Stimulated activated CD8-positive, alpha-beta memory T cell treated with anti-CD3 and anti-CD28 coated beads, Interleukin-12 subunit alpha, Interleukin-12 subunit beta, amount 100 ng/mL, for 1 hour (primary cell): ENCODE data around the gene MYT1.

Experiments
- DNase-seq: peaks from one replicate; pipeline ENCODE4 v3.0.0-alpha.2; 2020; ENCODE audit warnings: low read depth

MYT1 gene

GRCh38 chr20:64140061-64140931, 24.0 kb upstream of the MYT1 start:
- no peak for DNase-seq

GRCh38 chr20:64140956-64141355, 23.3 kb upstream of the MYT1 start:
- no peak for DNase-seq

GRCh38 chr20:64142590-64142989, 21.7 kb upstream of the MYT1 start:
- no peak for DNase-seq

GRCh38 chr20:64143018-64143801, 21.0 kb upstream of the MYT1 start:
- DNase-seq, result no peak

- no peak for DNase-seq
Observed at GRCh38 chr20:64144144-64144912, 19.9 kb upstream of the MYT1 start.

- no peak for DNase-seq
Observed at GRCh38 chr20:64145458-64146300, 18.6 kb upstream of the MYT1 start.

- DNase-seq, result no peak
Observed at GRCh38 chr20:64146301-64146935, 17.8 kb upstream of the MYT1 start.

DNA sequence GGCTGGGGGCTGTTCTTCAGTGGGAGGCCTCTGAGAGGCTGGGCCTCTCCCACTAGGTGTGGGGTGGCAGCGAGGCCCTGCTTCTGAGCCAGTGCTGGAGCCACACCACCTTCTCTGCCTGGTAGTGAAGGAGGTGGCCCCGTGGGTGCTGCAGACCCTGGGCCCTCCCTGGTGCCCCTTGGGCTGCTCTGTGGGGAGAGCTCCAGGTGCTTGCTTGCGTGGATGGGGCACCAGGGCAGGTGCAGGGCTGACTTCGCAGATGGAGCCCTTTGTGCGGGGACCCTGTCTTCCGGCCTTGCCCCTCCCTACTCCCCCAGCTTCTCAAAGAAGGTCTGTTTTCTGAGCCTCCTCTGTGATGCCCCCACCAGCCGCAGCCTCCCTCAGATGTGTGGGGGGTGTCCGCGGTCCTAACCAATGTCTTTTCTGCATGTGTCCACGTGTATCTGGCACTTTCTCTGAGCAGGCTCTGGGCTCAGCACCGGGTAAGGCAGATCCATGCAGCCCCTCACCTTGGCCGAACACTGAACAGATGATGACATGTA, 17.2 kb upstream of the MYT1 start:
- DNase-seq, result no peak

- DNase-seq, result no peak
Observed at GRCh38 chr20:64148581-64148980, 15.7 kb upstream of the MYT1 start.

DNA sequence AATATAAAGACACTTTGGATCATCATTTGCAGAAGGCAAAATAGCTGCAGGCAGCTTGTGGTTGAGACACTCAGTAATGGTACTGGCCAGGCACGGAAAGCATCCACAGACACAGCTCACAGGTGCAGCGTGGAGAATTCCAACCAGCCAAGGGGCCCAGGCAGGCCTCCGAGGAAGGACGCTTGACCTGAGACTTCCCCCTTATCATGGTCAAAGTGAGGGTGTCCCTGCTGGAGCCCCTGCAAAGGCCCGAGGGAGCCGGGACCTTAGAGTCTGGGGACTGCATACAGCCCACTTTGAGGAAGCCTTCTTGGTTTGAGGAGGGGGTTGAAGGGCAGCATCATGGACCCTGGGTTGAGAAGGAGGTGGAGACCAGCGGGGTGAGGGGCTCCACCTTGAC, 15.1 kb upstream of the MYT1 start:
- no peak for DNase-seq

DNA sequence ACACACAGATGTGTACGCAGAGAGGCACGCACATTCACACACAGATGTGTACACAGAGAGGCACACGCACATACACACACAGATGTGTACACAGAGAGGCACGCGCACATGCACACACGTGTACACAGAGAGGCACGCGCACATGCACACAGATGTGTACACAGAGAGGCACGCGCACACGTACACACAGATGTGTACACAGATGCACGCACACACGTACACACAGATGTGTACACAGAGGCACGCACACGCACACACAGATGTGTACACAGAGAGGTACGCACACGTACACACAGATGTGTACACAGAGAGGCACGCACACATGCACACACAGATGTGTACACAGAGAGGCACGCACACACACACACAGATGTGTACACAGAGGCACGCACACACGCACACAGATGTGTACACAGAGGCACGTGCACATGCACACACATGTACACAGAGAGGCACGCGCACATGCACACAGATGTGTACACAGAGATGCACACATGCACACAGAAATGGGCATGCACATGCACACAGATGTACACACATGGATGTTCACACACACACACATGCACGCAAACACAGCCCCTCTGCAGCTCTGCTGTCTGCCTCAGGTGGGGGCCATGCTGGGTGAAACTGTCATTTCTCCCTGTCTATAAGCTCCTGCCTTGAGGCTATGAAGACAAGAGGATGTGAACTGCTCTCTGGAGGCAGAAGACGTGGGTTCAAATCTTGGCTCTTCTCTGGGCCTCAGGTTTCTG, 14.3 kb upstream of the MYT1 start:
- DNase-seq, result no peak

DNA sequence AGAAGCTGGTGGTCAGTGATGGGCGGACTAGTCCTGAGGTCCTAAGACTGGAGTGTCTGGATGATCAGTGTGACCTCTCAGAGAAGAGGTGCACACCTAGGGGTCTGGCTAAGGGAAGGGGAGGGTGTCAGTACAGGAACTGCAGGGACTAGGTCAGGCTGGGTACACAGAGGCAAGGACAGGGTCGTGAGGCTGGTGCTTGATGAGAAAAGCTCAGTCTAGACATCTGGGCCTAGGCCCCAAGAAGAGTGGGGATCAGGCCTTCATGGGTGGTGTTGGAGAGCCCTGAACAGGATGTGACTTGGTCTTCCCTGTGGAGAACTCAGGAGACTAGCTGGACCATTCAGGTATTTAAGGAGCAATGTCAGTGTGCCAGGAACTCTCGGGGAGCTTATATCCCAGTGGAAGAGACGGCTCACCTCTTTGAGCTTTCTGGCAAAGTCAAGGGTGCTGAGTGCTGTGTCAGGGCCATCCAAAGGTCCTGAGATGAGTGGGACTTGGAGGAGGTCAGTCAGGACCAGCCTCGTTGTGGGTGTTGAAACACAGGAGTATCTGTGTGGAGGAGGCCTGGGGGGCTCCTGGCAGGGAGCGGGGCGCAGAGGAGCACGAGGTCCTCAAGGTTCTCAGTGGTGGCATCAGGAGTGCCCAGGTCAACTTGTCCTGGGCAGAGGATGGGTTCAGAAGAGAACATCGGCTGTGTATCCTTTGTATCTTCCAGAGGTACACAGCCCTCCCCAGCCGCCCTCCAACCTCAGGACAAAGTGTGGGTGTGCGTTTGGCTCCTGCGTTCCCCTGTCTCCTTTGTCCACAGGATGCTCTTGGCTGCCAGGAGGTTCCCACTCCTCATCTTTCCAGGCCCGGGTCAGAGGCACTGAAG, 13.3 kb upstream of the MYT1 start:
- no peak for DNase-seq

- no peak for DNase-seq
Observed at GRCh38 chr20:64151633-64152530, 12.4 kb upstream of the MYT1 start.

GRCh38 chr20:64152906-64153305, 11.3 kb upstream of the MYT1 start:
- DNase-seq, result no peak

DNA sequence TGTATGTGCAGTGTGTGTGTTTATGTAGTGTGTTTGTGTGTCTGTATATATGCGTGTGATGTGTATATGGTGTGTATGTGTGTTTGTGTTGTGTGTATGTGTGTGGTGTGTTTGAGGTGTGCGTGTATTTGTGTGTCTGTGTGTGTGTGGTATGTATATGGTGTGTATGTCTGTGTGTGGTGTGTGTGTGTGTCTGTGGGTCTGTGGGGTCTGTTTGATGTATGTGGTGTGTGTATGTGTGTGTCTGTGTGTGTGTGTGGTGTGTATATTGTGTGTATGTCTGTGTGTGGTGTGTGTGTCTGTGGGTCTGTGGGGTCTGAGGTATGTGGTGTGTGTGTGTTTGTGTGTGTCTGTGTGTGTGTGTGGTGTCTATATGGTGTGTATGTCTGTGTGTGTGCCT, 10.8 kb upstream of the MYT1 start:
- DNase-seq, result no peak

- no peak for DNase-seq
Observed at GRCh38 chr20:64153861-64154589, 10.2 kb upstream of the MYT1 start.

GRCh38 chr20:64154590-64155257, 9.5 kb upstream of the MYT1 start:
- no peak for DNase-seq
